Skeletal muscle tissue (tissue), 1 donor: Measurements from ENCODE around the gene CEP164. TPM values are rescaled to one million over a fixed set of nuclear protein-coding genes. Genes with fewer than 3 reads are reported as not detected.

ENCODE experiments used
- total RNA-seq: library from RNA; depleted of rRNA; stranded (reverse); fragments of >200 nt; gene quantifications from one replicate; pipeline ENCODE4 v1.2.3, GENCODE V29; 2014

The CEP164 gene
- total RNA-seq, 1 donor from 2014 or later: 21.4 TPM

Other genes with a start within 250 kb of the CEP164 start
- 21.4 TPM for gene SIK3, start 229.4 kb upstream of the CEP164 start, total RNA-seq
- gene PAFAH1B2, start 183.6 kb upstream of the CEP164 start, total RNA-seq: 75.2 TPM
- gene SIDT2, start 149.1 kb upstream of the CEP164 start, total RNA-seq: 16.2 TPM
- 103 TPM for gene TAGLN, start 128.5 kb upstream of the CEP164 start, total RNA-seq
- 16.2 TPM for gene PCSK7, start 95.8 kb upstream of the CEP164 start, total RNA-seq
- gene RNF214, start 95.2 kb upstream of the CEP164 start, total RNA-seq: 8.9 TPM
- gene BACE1-AS, start 36.5 kb upstream of the CEP164 start, total RNA-seq: 3.7 TPM
- 9.4 TPM for gene BACE1, start 11.6 kb upstream of the CEP164 start, total RNA-seq